ENCODE results near the gene DTNA. TPM values are rescaled to one million over a fixed set of nuclear protein-coding genes. Genes with fewer than 3 reads are reported as not detected.

DTNA gene
- total RNA-seq, 5 donors from 2014 or later (not counting 1 experiment from before 2014, with no cell fraction given), result 0.18 TPM; not detected in 4

- 90% methylated on average over 2 of the region's 6 CpGs for WGBS (ENCODE audit: insufficient coverage)
Measured at GRCh38 chr18:34816183-34816582, 106.1 kb downstream of the DTNA start.

GRCh38 chr18:34817636-34818035, 107.5 kb downstream of the DTNA start:
- no peaks in the 10 kb centered on the region for H3K4me1 Mint-ChIP-seq
- no CpG with 5 or more reads among the region's 2 CpGs for WGBS (ENCODE audit: insufficient coverage)
- H3K4me3 Mint-ChIP-seq, result no peak overlapping the region
- POLR2A ChIA-PET, result no interaction called here
- no peak overlapping the region for H3K27ac Mint-ChIP-seq
- H3K27me3 Mint-ChIP-seq, result peaks cover 4 to 10% of the 10 kb centered on the region in 2 donors
- H3K36me3 ChIP-seq (ENCODE audit: control insufficient read depth in 2 of 2, extremely low read depth in 1 of 2, insufficient read depth in 1 of 2, low read length in 1 of 2), result no peaks in the 10 kb centered on the region
- no peak overlapping the region for H3K27ac ChIP-seq (ENCODE audit: low read length)
- H3K4me3 ChIP-seq (ENCODE audit: control insufficient read depth in 1 of 2, extremely low read depth in 1 of 2, low read length in 1 of 2), result no peak overlapping the region
- no peaks in the 10 kb centered on the region for H3K4me1 ChIP-seq (ENCODE audit: control insufficient read depth in 1 of 2, extremely low read depth in 1 of 2, insufficient read depth in 2 of 2, low read length in 2 of 2)
- H3K27me3 ChIP-seq (replicated peaks in 1 of 2; ENCODE audit: control insufficient read depth in 2 of 2, extremely low read depth in 1 of 2, insufficient read depth in 2 of 2, low read length in 1 of 2), result no peaks in the 10 kb centered on the region
- ATAC-seq (replicated peaks in 1 of 4) (no peak), DNase-seq (no peak)
- H3K9me3 Mint-ChIP-seq, result no peaks in the 10 kb centered on the region
- H3K36me3 Mint-ChIP-seq, result no peaks in the 10 kb centered on the region
- CTCF ChIA-PET, result no interaction called here
- H3K9me3 ChIP-seq, result no peaks in the 10 kb centered on the region

More at GRCh38 chr18:34816183-34816582, 106.1 kb downstream of the DTNA start:
- no peaks in the 10 kb centered on the region for H3K27me3 ChIP-seq (replicated peaks in 1 of 2; ENCODE audit: control insufficient read depth in 2 of 2, extremely low read depth in 1 of 2, insufficient read depth in 2 of 2, low read length in 1 of 2)
- Mint-ChIP-seq H3K9me3 (no peaks in the 10 kb centered on the region), H3K36me3 (no peaks in the 10 kb centered on the region), H3K27me3 (peaks cover 0 to 6% of the 10 kb centered on the region in 2 donors), H3K4me3 (no peak overlapping the region), H3K4me1 (no peaks in the 10 kb centered on the region), H3K27ac (no peak overlapping the region)
- no peak overlapping the region for H3K4me3 ChIP-seq (ENCODE audit: control insufficient read depth in 1 of 2, extremely low read depth in 1 of 2, low read length in 1 of 2)
- no peaks in the 10 kb centered on the region for H3K4me1 ChIP-seq (ENCODE audit: control insufficient read depth in 1 of 2, extremely low read depth in 1 of 2, insufficient read depth in 2 of 2, low read length in 2 of 2)
- H3K27ac ChIP-seq (ENCODE audit: low read length), result no peak overlapping the region
- DNase-seq, result no peak
- CTCF ChIA-PET, result no interaction called here
- H3K36me3 ChIP-seq (ENCODE audit: control insufficient read depth in 2 of 2, extremely low read depth in 1 of 2, insufficient read depth in 1 of 2, low read length in 1 of 2), result no peaks in the 10 kb centered on the region
- no peaks in the 10 kb centered on the region for H3K9me3 ChIP-seq
- ATAC-seq (replicated peaks in 1 of 4), result no peak
- POLR2A ChIA-PET, result no interaction called here

GRCh38 chr18:34818064-34818463, 108.0 kb downstream of the DTNA start:
- no peaks in the 10 kb centered on the region for H3K4me1 Mint-ChIP-seq
- DNase-seq (no peak), ATAC-seq (replicated peaks in 1 of 4) (no peak)
- Histone ChIP-seq H3K36me3 (ENCODE audit: control insufficient read depth in 2 of 2, extremely low read depth in 1 of 2, insufficient read depth in 1 of 2, low read length in 1 of 2) (no peaks in the 10 kb centered on the region), H3K9me3 (no peaks in the 10 kb centered on the region), H3K4me3 (ENCODE audit: control insufficient read depth in 1 of 2, extremely low read depth in 1 of 2, low read length in 1 of 2) (no peak overlapping the region), H3K27me3 (replicated peaks in 1 of 2; ENCODE audit: control insufficient read depth in 2 of 2, extremely low read depth in 1 of 2, insufficient read depth in 2 of 2, low read length in 1 of 2) (no peaks in the 10 kb centered on the region), H3K27ac (ENCODE audit: low read length) (no peak overlapping the region), H3K4me1 (ENCODE audit: control insufficient read depth in 1 of 2, extremely low read depth in 1 of 2, insufficient read depth in 2 of 2, low read length in 2 of 2) (no peaks in the 10 kb centered on the region)
- ChIA-PET POLR2A (no interaction called here), CTCF (no interaction called here)
- H3K4me3 Mint-ChIP-seq, result no peak overlapping the region
- peaks cover 4 to 10% of the 10 kb centered on the region in 2 donors for H3K27me3 Mint-ChIP-seq
- H3K27ac Mint-ChIP-seq, result no peak overlapping the region
- 92% methylated on average over 2 of the region's 5 CpGs for WGBS (ENCODE audit: insufficient coverage)
- H3K9me3 Mint-ChIP-seq, result no peaks in the 10 kb centered on the region
- no peaks in the 10 kb centered on the region for H3K36me3 Mint-ChIP-seq

GRCh38 chr18:34820360-34821065, 110.4 kb downstream of the DTNA start:
- POLR2A ChIA-PET, result no interaction called here
- no peaks in the 10 kb centered on the region for H3K36me3 ChIP-seq (ENCODE audit: control insufficient read depth in 2 of 2, extremely low read depth in 1 of 2, insufficient read depth in 1 of 2, low read length in 1 of 2)
- no peaks in the 10 kb centered on the region for H3K27me3 ChIP-seq (replicated peaks in 1 of 2; ENCODE audit: control insufficient read depth in 2 of 2, extremely low read depth in 1 of 2, insufficient read depth in 2 of 2, low read length in 1 of 2)
- no peak overlapping the region for H3K27ac ChIP-seq (ENCODE audit: low read length)
- Mint-ChIP-seq H3K4me1 (no peaks in the 10 kb centered on the region), H3K9me3 (no peaks in the 10 kb centered on the region), H3K4me3 (no peak overlapping the region), H3K27ac (no peak overlapping the region), H3K36me3 (no peaks in the 10 kb centered on the region), H3K27me3 (peaks cover 4 to 10% of the 10 kb centered on the region in 2 donors)
- no peak for ATAC-seq (replicated peaks in 1 of 4)
- 77% methylated on average over 3 of the region's 7 CpGs for WGBS (ENCODE audit: insufficient coverage)
- no peaks in the 10 kb centered on the region for H3K4me1 ChIP-seq (ENCODE audit: control insufficient read depth in 1 of 2, extremely low read depth in 1 of 2, insufficient read depth in 2 of 2, low read length in 2 of 2)
- DNase-seq, result no peak
- H3K4me3 ChIP-seq (ENCODE audit: control insufficient read depth in 1 of 2, extremely low read depth in 1 of 2, low read length in 1 of 2), result no peak overlapping the region
- CTCF ChIA-PET, result no interaction called here
- no peaks in the 10 kb centered on the region for H3K9me3 ChIP-seq

- DNase-seq (no peak), ATAC-seq (replicated peaks in 1 of 4) (no peak)
- H3K36me3 Mint-ChIP-seq, result no peaks in the 10 kb centered on the region
- H3K27me3 Mint-ChIP-seq, result peaks cover 4 to 10% of the 10 kb centered on the region in 2 donors
- H3K27ac Mint-ChIP-seq, result no peak overlapping the region
- Histone ChIP-seq H3K36me3 (ENCODE audit: control insufficient read depth in 2 of 2, extremely low read depth in 1 of 2, insufficient read depth in 1 of 2, low read length in 1 of 2) (no peaks in the 10 kb centered on the region), H3K27ac (ENCODE audit: low read length) (no peak overlapping the region), H3K4me3 (ENCODE audit: control insufficient read depth in 1 of 2, extremely low read depth in 1 of 2, low read length in 1 of 2) (no peak overlapping the region), H3K9me3 (no peaks in the 10 kb centered on the region), H3K4me1 (ENCODE audit: control insufficient read depth in 1 of 2, extremely low read depth in 1 of 2, insufficient read depth in 2 of 2, low read length in 2 of 2) (no peaks in the 10 kb centered on the region), H3K27me3 (replicated peaks in 1 of 2; ENCODE audit: control insufficient read depth in 2 of 2, extremely low read depth in 1 of 2, insufficient read depth in 2 of 2, low read length in 1 of 2) (no peaks in the 10 kb centered on the region)
- H3K4me3 Mint-ChIP-seq, result no peak overlapping the region
- ChIA-PET CTCF (no interaction called here), POLR2A (no interaction called here)
- no peaks in the 10 kb centered on the region for H3K9me3 Mint-ChIP-seq
- H3K4me1 Mint-ChIP-seq, result no peaks in the 10 kb centered on the region
- WGBS (ENCODE audit: insufficient coverage), result 62% methylated on average over 3 of the region's 6 CpGs
Measured at GRCh38 chr18:34821669-34822210, 111.6 kb downstream of the DTNA start.

GRCh38 chr18:34828093-34828492, 118.0 kb downstream of the DTNA start:
- CTCF ChIA-PET, result no interaction called here
- no CpG with 5 or more reads among the region's 2 CpGs for WGBS (ENCODE audit: insufficient coverage)
- H3K27ac Mint-ChIP-seq, result no peak overlapping the region

More at GRCh38 chr18:34828093-34828492, 118.0 kb downstream of the DTNA start:
- H3K4me3 Mint-ChIP-seq, result no peak overlapping the region
- Histone ChIP-seq H3K27ac (ENCODE audit: low read length) (no peak overlapping the region), H3K4me3 (ENCODE audit: control insufficient read depth in 1 of 2, extremely low read depth in 1 of 2, low read length in 1 of 2) (no peak overlapping the region), H3K36me3 (ENCODE audit: control insufficient read depth in 2 of 2, extremely low read depth in 1 of 2, insufficient read depth in 1 of 2, low read length in 1 of 2) (no peaks in the 10 kb centered on the region), H3K9me3 (no peaks in the 10 kb centered on the region), H3K4me1 (ENCODE audit: control insufficient read depth in 1 of 2, extremely low read depth in 1 of 2, insufficient read depth in 2 of 2, low read length in 2 of 2) (no peaks in the 10 kb centered on the region), H3K27me3 (replicated peaks in 1 of 2; ENCODE audit: control insufficient read depth in 2 of 2, extremely low read depth in 1 of 2, insufficient read depth in 2 of 2, low read length in 1 of 2) (no peaks in the 10 kb centered on the region)
- H3K36me3 Mint-ChIP-seq, result no peaks in the 10 kb centered on the region
- H3K4me1 Mint-ChIP-seq, result no peaks in the 10 kb centered on the region
- no peak for DNase-seq
- no peak for ATAC-seq (replicated peaks in 1 of 4)
- POLR2A ChIA-PET, result no interaction called here
- H3K9me3 Mint-ChIP-seq, result no peaks in the 10 kb centered on the region
- no peaks in the 10 kb centered on the region for H3K27me3 Mint-ChIP-seq

All from T-cell (primary cell).